HG03520 (cell line): ENCODE measurements around the gene RAMP2.
"Not testable (repeated sequence)": the region's sequence is repeated elsewhere in the genome, so short reads cannot be mapped to it uniquely, and the experiment has no call there.

ENCODE experiments used
- ATAC-seq: cut with Tn5 transposase; IDR thresholded peaks from one replicate; pipeline ENCODE4 v1.9.1; 2021; ENCODE audit warnings: mild to moderate bottlenecking, moderate library complexity; ENCODE audit not compliant: unreplicated experiment

RAMP2 gene

DNA sequence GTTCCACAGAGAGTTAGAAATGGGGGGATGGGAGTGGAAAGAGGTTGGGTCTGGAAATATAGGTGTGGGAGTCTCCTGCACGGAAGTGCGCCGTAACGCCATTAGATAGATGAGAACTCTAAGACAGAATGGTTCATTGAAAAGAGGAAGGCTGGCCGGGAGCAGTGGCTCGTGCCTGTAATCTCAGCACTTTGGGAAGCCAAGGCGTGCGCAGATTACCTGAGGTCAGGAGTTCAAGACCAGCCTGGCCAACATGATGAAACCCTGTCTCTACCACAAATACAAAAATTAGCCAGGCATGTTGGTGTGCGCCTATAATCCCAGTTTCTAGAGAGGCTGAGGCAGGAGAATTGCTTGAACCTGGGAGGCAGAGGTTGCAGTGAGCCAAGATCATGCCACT lies 7.0 kb downstream of the RAMP2 start:
- not testable (repeated sequence) for ATAC-seq

DNA sequence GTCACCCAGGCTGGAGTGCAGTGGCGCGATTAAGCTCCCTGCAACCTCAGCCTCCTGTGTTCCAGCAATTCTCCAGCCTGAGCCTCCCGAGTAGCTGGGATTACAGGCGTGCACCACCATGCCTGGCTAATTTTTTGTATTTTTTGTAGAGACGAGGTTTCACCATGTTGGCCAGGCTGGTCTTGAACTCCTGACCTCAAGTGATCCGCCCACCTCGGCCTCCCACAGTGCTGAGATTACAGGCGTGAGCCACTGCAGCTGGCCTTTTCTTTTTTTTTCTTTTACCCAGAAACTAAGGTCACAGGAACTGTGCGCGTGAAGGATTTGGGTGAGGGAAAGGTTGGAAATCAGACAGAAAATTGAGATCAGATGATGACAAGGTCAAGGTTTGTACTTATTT lies 8.9 kb downstream of the RAMP2 start:
- ATAC-seq = not testable (repeated sequence)

DNA sequence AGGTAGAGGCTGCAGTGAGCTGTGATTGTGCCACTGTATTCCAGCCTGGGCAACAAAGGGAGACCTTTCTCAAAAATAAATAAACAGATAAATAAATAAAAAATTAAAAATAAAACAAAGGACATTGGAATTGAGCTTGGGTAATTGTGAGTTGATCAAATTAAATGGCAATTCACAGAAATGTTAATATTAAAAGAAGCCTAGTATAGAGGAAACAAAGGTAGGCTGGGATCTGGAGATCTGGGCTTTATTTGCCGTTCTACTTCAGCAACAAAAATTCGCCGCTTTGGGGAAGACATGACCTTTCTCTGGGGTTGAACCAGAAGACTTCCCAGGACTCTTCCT lies 11.9 kb downstream of the RAMP2 start:
- ATAC-seq = no peak

DNA sequence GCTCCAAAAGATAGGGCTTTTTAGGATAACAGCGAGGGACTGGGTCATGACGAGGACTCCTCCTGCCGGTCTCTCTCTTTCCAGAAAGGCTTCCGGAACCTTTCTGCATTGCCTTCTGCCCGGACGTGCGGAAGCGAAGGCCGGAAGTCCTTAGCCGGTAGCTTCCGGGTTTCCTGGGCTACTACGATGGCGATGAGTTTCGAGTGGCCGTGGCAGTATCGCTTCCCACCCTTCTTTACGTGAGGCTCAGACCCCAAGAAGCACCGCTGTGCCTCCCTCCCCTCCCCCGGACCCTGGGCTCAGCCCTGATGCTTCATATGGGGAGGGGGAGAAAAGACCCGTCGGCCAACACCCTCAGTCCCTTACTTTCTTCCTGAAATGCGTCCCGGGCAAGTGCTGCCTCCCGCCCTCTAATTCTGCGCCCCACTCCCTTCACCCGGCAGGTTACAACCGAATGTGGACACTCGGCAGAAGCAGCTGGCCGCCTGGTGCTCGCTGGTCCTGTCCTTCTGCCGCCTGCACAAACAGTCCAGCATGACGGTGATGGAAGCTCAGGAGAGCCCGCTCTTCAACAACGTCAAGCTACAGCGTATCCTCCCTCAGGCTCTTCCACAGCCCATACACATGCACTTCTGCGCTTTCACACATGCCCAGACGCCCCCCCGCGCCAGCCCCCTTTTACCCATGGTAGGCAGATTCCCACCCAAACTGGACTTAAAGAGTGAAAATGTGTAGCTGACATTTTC lies 12.4 kb downstream of the RAMP2 start, which contains the start of gene VPS25:
VPS25 (plus strand) TSS at position 160 of the 746 bp plus-strand sequence; CDS start at position 187, 27 bp downstream.
- ATAC-seq = no peak

DNA sequence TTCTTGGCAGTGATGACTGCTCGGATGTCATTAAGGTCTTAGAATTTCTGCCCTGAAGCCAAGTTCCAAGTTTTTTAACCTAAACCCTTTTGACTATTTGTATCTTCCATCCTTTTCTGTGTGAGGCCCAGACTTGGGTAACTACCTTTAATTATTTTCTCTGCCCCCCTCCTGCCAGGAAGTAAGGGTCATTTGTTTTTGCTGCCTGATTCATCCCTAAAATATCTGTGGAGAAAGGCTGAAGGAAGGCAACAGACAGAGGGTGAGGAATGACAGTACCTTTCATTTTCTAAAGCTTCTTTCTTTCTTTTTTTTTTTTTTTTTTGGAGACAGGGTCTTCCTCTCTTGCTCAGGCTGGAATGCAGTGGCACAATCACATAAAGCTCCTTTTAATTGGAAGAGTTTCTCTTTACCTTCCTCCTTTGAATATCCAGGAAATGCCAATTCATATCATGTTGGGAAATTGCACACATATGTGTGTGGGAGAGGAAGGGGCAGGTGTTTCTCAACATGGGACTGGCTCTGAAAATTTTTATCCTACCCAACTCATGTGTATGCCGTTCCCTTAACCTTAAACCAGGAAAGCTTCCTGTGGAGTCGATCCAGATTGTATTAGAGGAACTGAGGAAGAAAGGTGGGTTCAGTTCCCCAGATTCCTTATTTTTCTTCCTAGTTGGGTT lies 13.2 kb downstream of the RAMP2 start:
- no peak for ATAC-seq

DNA sequence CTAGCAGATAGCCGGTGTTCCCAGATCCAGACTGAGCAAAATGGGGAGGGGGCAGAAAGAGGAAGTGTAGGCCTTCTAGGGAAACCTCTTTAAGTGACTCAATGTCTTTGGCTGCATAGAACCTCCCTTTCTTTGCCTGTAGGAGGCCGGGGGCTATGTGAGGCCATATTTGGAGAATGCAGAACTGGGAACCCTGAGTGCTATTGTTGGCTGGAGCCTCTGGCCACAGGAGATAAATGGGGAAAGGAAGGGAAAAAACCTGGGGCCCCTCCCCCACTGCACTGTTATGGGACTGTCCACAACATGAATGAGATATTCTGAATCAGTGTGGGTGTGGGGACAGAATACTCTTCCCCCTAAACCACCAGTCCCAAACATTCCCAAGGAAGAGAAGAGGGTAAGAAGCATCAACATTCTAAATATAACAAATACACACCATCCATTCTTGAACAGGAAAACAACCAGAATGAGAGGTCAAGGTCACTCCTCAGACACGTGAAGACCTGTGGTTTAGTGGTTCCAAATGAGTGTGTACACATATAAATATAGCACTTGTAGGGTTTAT lies 14.6 kb downstream of the RAMP2 start:
- ATAC-seq = no peak

DNA sequence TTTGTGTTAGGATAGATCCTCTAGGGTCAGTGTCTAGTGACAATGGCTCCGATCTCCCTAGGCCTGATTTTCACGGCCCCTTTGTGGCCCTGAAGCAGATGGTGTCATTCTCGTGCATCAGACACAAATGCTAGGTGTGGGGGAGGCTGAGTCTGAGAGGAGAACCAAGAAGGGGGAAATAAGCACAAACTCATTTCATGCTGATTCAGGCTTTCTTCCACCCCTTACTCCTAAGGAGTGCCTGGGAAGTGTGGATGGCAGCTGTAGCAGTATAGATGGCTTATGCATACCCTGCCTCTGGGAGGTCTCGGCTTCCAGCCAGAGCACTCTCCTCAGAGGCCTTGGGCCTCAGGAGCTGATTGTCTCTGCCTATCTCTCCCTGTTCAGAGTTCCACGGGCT lies 17.5 kb downstream of the RAMP2 start:
- no peak for ATAC-seq

DNA sequence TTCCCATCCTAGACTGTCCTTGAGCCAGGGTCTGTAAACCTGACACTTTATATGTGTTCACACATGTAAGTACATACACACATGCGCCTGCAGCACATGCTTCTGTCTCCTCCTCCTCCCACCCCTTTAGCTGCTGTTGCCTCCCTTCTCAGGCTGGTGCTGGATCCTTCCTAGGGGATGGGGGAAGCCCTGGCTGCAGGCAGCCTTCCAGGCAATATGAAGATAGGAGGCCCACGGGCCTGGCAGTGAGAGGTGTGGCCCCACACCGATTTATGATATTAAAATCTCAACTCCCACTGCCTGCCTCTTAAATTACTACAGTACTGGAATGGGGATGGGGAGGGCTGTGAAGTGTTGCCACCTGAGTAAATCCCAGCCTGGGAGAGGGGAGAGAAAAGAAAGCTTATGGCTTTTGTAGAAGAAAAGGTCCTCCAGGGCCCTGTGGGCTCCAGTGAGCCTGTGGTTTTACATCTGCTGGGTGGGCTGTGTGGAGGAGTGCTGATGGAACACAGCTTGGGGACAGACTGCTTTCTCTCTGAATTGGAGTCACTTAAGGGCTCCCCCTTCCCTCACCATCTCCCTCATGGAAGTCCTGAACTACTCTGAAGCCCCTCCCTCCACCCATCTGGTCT lies 18.4 kb downstream of the RAMP2 start:
- ATAC-seq = no peak

DNA sequence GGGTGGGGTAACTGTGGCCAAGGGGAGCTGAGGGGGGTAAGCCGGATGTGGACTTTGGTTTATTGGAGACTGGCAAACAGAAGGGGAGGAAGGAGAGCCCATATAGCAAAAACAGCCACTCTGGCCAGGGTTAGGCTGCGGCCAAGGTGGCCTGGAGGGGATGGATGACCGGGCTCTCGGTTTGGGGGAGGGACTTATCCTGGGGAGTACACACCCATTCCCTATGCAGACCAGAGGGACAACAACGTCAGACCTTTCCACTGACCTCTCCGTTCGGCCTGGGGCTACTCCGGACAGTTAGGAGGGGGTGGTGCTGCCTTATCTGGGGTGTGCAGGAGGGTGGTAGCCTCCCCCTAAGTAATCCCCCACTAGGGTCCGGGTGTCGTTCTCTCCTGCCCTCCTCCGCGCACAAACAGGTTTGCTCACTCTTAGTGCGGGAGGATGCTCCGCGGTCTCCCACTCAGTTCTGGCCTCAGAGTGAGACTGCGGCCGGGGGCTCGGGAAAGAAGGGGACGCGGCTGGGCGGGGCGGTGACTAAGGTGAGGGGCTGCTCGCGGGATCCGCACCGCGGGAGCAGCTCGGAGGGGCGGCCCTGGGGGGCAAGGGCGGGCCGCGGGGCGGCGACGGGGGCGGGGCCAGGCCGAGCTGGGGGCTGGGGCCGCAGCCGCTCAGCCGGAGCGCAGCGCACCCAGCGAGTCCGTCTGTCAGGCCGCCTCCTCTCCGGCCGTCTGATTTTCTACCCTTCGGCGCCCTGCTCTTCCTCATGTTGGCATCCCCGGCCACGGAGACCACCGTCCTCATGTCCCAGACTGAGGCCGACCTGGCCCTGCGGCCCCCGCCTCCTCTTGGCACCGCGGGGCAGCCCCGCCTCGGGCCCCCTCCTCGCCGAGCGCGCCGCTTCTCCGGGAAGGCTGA lies 19.2 kb downstream of the RAMP2 start, which contains the start of gene WNK4:
WNK4 (plus strand) TSS at position 675 of the 915 bp plus-strand sequence; CDS start at position 764, 89 bp downstream.
- no peak for ATAC-seq

DNA sequence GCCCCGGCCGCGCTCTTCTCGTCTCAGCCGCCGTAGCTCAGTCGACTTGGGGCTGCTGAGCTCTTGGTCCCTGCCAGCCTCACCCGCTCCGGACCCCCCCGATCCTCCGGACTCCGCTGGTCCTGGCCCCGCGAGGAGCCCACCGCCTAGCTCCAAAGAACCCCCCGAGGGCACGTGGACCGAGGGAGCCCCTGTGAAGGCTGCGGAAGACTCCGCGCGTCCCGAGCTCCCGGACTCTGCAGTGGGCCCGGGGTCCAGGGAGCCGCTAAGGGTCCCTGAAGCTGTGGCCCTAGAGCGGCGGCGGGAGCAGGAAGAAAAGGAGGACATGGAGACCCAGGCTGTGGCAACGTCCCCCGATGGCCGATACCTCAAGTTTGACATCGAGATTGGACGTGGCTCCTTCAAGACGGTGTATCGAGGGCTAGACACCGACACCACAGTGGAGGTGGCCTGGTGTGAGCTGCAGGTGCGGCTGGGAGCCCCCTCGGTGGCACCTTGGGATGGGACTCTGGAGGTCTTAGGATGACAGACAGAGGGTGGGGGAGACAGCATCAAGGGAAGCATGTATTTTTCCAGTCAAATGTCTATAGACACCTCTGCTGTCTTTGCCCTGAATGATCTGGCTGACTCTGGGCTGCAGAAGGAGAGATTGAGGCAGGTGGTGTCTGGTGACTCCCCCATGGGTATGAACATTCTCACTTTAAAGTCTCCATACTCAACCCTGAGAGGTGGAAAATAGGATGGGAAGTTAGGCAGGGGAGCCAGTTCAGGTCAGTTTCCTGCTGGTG lies 20.0 kb downstream of the RAMP2 start:
- ATAC-seq = no peak

DNA sequence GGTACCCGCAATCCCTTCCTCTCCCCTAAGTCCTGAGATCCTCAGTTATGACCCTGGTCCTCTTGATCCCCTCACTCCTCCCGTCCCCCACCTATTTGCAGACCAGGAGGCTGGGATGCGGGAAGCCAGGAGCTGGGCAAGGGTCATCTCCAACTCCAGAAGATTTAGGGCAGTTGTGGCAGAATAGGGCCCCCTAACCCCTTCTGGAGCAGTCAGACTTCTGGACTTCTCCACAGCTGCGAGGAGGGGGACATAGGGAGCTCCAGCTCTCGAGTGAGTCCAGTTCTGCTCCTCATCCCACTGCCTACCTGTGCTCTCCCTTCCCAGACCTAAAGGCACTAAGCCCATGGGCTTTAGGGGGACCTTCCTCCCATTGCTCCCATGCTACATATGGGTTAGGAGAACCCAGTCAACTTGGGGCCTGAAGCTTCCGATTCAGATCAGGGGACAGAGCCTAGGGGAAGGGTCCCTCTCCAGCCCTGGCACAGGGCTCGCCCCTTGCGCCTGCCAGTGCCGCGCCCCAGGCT lies 20.7 kb downstream of the RAMP2 start:
- ATAC-seq = no peak

DNA sequence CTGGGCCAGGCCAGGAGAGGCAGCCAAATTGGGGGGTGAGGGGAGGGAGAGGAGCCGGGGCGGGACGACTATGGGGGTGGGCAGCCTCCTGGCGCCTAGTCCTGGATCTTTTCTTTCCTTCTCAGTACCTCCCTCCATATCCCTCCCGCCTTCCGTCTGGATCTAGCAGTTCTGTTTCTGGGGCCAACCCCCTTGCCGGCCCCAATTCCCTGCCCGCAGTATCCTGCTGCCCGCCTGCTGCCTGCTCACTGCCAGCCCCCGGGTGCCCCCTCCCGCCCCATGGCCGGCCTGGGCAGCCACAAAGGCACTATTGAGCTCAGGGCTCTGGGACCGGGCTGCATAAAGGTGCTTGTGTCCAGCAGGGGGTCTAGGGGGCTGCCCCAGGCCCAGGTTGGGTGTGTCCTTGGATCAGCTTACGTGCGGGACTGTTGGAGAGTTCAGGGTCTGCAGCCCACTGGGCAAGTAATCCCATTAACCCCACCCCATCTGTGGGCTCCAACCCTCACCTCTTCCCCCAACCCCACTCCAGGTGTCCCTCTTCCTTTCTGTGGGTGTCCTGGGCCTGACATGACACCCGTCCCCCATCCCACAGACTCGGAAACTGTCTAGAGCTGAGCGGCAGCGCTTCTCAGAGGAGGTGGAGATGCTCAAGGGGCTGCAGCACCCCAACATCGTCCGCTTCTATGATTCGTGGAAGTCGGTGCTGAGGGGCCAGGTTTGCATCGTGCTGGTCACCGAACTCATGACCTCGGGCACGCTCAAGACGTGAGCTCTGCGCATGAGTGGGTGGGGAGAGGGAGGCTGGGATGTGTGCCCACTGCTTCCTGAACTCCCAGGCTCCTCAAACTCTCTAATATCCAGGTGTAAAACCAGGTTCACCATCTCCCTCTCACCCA lies 21.4 kb downstream of the RAMP2 start:
- no peak for ATAC-seq

DNA sequence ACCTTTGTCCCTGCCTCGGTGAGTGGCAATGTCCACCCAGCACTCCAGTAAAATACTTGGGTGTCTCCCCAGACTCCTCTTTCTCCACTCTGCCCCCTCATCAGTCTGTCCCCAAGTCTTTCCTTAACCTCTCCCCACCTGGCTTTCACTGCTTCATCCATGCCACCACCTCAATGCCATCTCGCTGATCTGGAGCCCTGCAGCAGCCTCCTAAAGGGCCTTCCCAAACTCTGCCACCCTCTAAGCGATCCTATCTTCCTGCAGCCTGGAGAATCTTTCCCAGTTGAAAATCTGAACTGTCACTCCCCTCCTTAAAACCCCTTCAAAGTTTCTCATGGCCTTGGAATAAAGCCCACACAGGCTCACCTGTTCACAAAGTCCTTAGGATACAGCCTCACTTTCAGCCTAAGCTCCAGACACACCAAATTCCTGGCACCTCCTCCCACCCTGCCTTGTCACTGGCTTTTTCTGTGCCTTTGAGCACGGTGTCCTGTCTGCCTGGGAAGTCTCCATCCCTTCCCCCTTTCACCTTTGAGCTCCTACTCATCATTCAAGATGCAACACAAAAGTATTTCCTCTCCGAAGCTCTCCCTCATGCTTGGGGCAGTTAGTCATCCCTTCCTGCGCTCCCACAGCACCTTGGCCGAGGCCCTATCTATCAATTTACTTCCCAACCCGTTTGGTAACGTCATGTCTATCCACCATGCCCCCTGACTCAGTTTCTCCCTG lies 22.2 kb downstream of the RAMP2 start:
- no peak for ATAC-seq

DNA sequence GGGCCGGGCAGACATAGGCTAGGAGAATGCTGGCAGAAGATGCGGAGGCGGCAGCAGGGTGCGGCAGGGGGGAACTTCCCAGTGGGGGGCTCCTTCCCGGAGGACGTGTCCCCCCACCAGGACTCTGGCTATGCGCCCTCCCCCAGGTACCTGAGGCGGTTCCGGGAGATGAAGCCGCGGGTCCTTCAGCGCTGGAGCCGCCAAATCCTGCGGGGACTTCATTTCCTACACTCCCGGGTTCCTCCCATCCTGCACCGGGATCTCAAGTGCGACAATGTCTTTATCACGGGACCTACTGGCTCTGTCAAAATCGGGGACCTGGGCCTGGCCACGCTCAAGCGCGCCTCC lies 22.7 kb downstream of the RAMP2 start:
- ATAC-seq = no peak

DNA sequence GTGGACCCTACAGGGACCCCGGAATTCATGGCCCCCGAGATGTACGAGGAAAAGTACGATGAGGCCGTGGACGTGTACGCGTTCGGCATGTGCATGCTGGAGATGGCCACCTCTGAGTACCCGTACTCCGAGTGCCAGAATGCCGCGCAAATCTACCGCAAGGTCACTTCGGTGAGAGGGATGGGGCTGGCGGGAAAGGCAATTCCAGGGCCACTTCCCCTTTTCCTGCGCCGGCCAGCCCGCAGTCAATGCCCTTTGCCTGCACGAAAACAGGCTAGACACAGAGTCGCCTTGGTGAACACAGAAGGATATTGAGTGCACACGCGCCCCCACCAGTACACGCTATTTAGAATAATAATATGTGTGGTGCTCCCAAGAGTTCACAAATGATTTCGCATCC lies 23.4 kb downstream of the RAMP2 start:
- no peak for ATAC-seq

DNA sequence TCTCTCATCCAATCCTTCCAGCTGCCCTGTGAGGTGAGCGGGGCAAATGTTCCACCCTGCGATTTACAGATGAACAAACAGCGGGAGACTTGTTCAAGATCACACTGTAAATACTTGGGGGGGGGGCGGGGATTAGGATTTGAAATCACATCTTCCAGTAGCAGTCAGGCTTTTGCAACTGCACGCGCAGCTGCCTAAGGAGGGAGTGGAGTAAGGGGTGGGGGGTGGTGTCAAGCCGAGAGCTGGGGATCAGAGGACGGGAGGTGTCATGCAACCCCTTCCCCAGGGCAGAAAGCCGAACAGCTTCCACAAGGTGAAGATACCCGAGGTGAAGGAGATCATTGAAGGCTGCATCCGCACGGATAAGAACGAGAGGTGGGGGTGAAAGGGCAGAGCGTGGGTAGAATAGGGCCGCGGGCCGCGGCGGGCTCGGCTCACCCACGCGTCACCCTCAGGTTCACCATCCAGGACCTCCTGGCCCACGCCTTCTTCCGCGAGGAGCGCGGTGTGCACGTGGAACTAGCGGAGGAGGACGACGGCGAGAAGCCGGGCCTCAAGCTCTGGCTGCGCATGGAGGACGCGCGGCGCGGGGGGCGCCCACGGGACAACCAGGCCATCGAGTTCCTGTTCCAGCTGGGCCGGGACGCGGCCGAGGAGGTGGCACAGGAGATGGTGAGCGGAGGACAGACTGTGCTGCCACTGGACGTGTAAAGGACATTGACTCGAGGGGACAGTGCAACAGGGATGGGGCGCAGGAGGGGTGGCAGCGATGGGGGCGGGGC lies 24.0 kb downstream of the RAMP2 start:
- ATAC-seq = no peak

DNA sequence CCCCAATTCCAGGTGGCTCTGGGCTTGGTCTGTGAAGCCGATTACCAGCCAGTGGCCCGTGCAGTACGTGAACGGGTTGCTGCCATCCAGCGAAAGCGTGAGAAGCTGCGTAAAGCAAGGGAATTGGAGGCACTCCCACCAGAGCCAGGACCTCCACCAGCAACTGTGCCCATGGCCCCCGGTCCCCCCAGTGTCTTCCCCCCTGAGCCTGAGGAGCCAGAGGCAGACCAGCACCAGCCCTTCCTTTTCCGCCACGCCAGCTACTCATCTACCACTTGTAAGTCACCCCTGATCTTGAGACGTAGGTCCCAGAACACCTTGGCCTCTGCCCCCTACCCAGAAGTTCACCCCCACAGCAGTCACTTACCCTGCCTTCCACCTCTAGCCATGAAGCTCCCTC lies 26.2 kb downstream of the RAMP2 start:
- no peak for ATAC-seq
